Esophagus (tissue), 2 donors: Measurements from ENCODE around the gene WWOX. TPM values are rescaled to one million over a fixed set of nuclear protein-coding genes. Genes with fewer than 3 reads are reported as not detected.

Experiments
- H3K27ac ChIP-seq, 2 donors: one replicate each; pipeline ENCODE4 v1.5.1; 2013; ENCODE audit warnings: low read depth in 2 of 2, mild to moderate bottlenecking in 2 of 2, inconsistent platforms in 1 of 2, low read length in 1 of 2, moderate library complexity in 1 of 2
- H3K27me3 ChIP-seq, 2 donors: one replicate each; pipeline ENCODE4 v1.6.1; 2013; ENCODE audit warnings: low read length in 2 of 2, control low read depth in 1 of 2, mild to moderate bottlenecking in 1 of 2; ENCODE audit not compliant: insufficient read depth in 2 of 2, control insufficient read depth in 1 of 2
- H3K36me3 ChIP-seq, 2 donors: one replicate each; pipeline ENCODE4 v1.6.1; 2013; ENCODE audit warnings: low read length in 1 of 2; ENCODE audit not compliant: control insufficient read depth in 2 of 2, insufficient read depth in 2 of 2
- H3K4me1 ChIP-seq, 2 donors: one replicate each; pipeline ENCODE4 v1.6.1; 2013; ENCODE audit warnings: low read length in 1 of 2; ENCODE audit not compliant: control insufficient read depth in 2 of 2, insufficient read depth in 2 of 2
- H3K4me3 ChIP-seq, 2 donors: one replicate each; pipeline ENCODE4 v1.5.1; 2013; ENCODE audit warnings: low read length in 2 of 2, mild to moderate bottlenecking in 2 of 2, low read depth in 1 of 2, moderate library complexity in 1 of 2
- H3K9me3 ChIP-seq, 2 donors: one replicate each; pipeline ENCODE4 v1.6.1; 2013; ENCODE audit warnings: mild to moderate bottlenecking in 2 of 2, low read depth in 1 of 2, low read length in 1 of 2, moderate library complexity in 1 of 2; ENCODE audit not compliant: control insufficient read depth in 2 of 2, insufficient read depth in 1 of 2
- WGBS, 2 donors: extraction: QIAGEN DNeasy Blood & Tissue Kit; methylation state at CpG; one replicate each; pipeline ENCODE4 v1.1.7; 2013; 5-methylcytosine and 5-hydroxymethylcytosine counted together
- polyA plus RNA-seq, 2 donors: library from polyadenylated mRNA; stranded (reverse); fragments of 200-250 nt; gene quantifications; one replicate each; pipeline ENCODE4 v1.2.3, GENCODE V29; 2013
- donor health status: healthy with polysubstance abuse.
- donor health status: Bipolar disorder and iron deficiency.

WWOX gene
- polyA plus RNA-seq, 2 donors: 6.4 to 9.1 TPM

DNA sequence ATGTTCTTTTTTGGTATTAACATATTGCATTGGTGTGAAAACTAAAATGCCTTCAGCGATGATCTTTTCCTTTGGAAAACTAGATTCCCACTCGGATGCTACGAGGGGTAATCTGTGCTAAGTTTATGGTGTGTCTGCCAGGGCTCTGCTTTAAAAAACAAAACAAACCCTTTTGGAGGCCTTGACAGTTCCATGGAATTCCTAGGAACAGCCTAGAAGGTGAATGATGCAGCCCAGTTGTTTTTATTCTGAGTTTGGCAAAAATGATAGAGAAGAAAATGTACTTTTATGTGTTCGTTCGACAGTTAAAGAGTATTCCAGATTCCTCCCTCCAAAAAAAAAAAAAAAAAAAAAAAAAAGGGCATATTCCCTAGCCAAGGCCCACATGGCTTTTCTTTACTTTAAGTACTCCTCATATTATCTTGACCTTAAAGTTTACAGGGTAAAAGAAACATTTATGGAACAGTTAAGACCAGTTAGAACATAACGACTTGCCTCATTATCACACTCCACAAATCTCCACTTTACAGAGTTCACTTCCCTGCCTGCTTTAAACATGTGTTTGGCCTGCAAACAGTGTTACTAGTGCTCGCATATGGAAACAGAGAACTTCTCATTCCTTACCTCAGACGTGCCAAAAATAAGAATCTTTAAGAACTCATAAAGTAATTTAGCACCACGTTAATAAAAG, 159.1 kb downstream of the WWOX start:
- Histone ChIP-seq H3K36me3 (no peaks in the 10 kb centered on the region), H3K4me3 (no peak overlapping the region), H3K4me1 (no peaks in the 10 kb centered on the region), H3K27me3 (no peaks in the 10 kb centered on the region), H3K27ac (no peak overlapping the region), H3K9me3 (no peaks in the 10 kb centered on the region)
- WGBS, 2 donors: 66 to 68% methylated on average over 9 of the region's 9 CpGs

DNA sequence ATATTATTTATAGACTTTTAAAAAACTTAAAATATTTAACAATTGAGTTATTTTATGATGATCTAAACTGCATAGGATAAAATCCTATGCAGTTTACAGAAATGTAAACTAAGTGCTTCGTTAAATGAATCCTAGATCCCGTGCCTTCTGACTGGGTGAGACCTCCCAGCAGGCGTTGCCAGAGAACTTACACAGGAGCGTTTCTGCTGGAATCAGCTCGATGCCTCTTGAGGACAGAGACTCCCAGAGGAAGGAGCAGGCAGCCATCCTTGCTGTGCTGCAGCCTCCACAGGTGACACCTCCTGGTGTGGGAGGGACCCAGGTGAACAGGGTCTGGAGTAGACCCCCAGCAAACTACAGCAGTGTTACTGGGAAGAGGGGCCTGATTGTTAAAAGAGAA, 160.4 kb downstream of the WWOX start:
- Histone ChIP-seq H3K4me3 (no peak overlapping the region), H3K27me3 (no peaks in the 10 kb centered on the region), H3K9me3 (no peaks in the 10 kb centered on the region), H3K4me1 (no peaks in the 10 kb centered on the region), H3K36me3 (no peaks in the 10 kb centered on the region), H3K27ac (no peak overlapping the region)
- 68 to 82% methylated on average over 5 of the region's 5 CpGs for WGBS, 2 donors

DNA sequence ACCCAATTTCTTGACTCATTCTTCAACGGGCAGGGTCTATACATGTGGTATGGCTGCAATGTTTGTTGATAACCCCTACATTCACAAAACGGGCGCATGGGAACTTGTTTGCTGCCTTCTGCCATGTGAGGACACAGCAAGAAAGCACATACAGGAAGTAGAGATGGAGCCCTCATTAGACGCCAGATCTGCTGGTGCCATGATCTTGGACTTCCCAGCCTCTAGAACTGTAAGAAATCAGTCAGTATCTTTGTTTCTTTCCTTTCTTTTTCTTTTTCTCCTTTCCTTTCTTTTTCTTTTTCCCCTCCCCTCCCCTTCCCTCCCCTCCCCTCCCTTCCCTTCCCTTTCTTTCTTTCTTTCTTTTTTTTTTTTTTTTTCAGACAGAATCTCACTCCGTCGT, 165.2 kb downstream of the WWOX start:
- Histone ChIP-seq H3K4me3 (no peak overlapping the region), H3K27me3 (no peaks in the 10 kb centered on the region), H3K4me1 (no peaks in the 10 kb centered on the region), H3K27ac (no peak overlapping the region), H3K9me3 (no peaks in the 10 kb centered on the region), H3K36me3 (no peaks in the 10 kb centered on the region)
- WGBS, 2 donors: 96 to 97% methylated on average over 6 of the region's 6 CpGs

DNA sequence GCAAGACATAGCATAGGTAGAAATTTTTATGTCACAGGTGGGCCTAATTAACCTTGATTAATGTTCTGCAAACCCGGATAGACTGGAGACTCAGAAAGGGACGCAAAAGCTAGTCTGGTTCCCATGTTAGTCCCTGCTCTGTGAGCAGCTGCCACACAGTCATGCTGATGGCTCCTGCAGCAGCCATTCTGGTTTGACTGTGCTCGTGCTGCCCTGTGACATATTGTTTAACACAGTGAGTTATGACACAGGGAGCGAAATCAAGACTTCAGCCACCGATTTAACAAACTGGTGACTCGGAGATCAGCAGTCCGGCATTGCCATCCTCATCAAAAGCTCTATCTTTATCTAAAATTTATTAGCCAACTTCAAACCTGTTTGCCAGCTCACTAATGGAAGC, 169.8 kb downstream of the WWOX start:
- Histone ChIP-seq H3K36me3 (no peaks in the 10 kb centered on the region), H3K9me3 (no peaks in the 10 kb centered on the region), H3K4me1 (no peaks in the 10 kb centered on the region), H3K27me3 (no peaks in the 10 kb centered on the region), H3K4me3 (no peak overlapping the region), H3K27ac (no peak overlapping the region)
- 89 to 92% methylated on average over 7 of the region's 7 CpGs for WGBS, 2 donors

- H3K4me1 ChIP-seq: no peaks in the 10 kb centered on the region
- 93% methylated on average over 3 of the region's 3 CpGs for WGBS, 2 donors
- no peaks in the 10 kb centered on the region for H3K27me3 ChIP-seq
- no peak overlapping the region for H3K4me3 ChIP-seq
- no peaks in the 10 kb centered on the region for H3K36me3 ChIP-seq
- no peaks in the 10 kb centered on the region for H3K9me3 ChIP-seq
- H3K27ac ChIP-seq: no peak overlapping the region
Observed at GRCh38 chr16:78271981-78272380, 172.5 kb downstream of the WWOX start.

DNA sequence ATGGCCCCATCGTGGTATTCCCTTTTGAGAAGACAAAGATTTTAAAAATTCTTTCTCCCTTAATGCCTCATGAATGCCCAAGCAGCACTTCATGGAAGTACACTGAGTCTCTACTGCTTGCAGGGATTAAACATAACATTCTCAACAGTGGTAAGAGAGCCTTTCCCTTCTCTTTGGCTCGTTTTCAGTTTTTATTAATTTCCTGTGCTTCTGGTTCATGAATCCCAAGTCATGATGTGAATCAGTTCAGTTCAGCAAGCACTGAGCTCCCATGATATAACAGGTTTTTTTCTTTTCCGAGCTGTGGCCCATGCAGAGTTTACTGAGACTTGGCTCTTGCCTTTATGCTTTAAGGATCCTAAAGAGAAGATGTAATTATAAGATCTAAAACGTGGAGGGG, 175.3 kb downstream of the WWOX start:
- Histone ChIP-seq H3K4me3 (no peak overlapping the region), H3K4me1 (no peaks in the 10 kb centered on the region), H3K27me3 (no peaks in the 10 kb centered on the region), H3K9me3 (no peaks in the 10 kb centered on the region), H3K27ac (no peak overlapping the region), H3K36me3 (no peaks in the 10 kb centered on the region)
- WGBS, 2 donors: 84% methylated on average over 4 of the region's 4 CpGs

GRCh38 chr16:78275420-78275819, 176.0 kb downstream of the WWOX start:
- no peaks in the 10 kb centered on the region for H3K4me1 ChIP-seq
- 89 to 91% methylated on average over 5 of the region's 5 CpGs for WGBS, 2 donors
- no peak overlapping the region for H3K27ac ChIP-seq
- no peaks in the 10 kb centered on the region for H3K27me3 ChIP-seq
- H3K4me3 ChIP-seq: no peak overlapping the region
- no peaks in the 10 kb centered on the region for H3K9me3 ChIP-seq
- no peaks in the 10 kb centered on the region for H3K36me3 ChIP-seq

DNA sequence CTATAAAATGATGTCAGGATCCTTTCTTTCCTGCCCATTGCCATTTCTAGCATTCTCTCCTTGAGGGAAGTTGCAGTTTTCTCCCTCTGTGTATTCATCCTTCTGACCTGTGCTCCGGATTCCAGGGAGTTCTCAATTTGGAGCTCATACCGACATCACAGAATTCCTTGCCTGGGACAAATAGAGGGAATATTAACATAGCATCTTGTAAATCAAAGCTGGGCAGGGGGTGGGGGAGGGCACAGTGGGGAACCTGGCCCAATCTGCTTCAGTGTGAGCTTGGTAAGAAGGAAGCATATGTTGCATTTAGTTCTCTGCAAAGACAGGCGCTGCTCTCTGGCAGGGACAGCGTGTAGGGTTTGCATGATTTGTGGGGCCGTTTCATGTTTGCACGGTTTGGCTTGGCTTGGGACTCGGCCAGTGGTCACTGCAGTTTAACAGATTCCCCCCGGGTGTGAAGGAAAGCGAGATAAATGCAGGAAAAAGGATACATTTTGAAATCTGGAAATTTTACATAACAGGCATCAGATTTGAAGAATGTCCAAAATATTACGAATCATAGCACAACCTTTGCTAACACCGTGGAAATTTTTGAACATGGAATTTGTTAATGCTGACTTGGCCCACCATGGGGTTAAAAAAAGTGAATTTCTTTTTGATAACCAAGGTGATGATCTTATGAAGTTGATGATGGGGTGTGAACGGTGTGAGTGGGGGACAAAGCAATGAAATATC, 178.0 kb downstream of the WWOX start:
- Histone ChIP-seq H3K36me3 (no peaks in the 10 kb centered on the region), H3K4me1 (no peaks in the 10 kb centered on the region), H3K4me3 (no peak overlapping the region), H3K27me3 (no peaks in the 10 kb centered on the region), H3K27ac (no peak overlapping the region), H3K9me3 (no peaks in the 10 kb centered on the region)
- WGBS, 2 donors: 54 to 64% methylated on average over 12 of the region's 12 CpGs

GRCh38 chr16:78278056-78278450, 178.6 kb downstream of the WWOX start:
- no peaks in the 10 kb centered on the region for H3K27me3 ChIP-seq
- H3K27ac ChIP-seq: no peak overlapping the region
- H3K4me1 ChIP-seq: no peaks in the 10 kb centered on the region
- H3K36me3 ChIP-seq: no peaks in the 10 kb centered on the region
- 82 to 92% methylated on average over 3 of the region's 3 CpGs for WGBS, 2 donors
- no peaks in the 10 kb centered on the region for H3K9me3 ChIP-seq
- H3K4me3 ChIP-seq: no peak overlapping the region

DNA sequence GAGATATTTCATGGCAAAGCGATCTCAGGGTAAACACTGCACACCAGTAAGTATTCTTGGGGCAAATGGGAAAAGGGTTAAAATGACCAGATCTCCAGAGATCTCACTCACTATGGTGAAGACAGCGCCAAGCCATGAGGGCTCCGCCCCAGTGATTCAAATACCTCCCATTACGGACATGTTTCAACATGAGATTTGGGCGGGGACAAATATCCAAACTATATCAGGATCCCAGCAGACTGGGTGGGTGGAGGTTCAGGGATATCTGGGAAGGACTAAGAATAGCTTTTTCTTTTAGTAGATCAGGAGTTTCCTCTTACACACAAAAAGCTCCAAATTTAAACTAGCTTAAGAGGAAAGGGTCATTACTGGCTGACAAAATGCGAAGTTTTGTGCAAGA, 181.7 kb downstream of the WWOX start:
- no peak overlapping the region for H3K27ac ChIP-seq
- H3K4me1 ChIP-seq: no peaks in the 10 kb centered on the region
- H3K27me3 ChIP-seq: no peaks in the 10 kb centered on the region
- 61 to 70% methylated on average over 6 of the region's 6 CpGs for WGBS, 2 donors
- H3K36me3 ChIP-seq: no peaks in the 10 kb centered on the region
- no peak overlapping the region for H3K4me3 ChIP-seq
- H3K9me3 ChIP-seq: no peaks in the 10 kb centered on the region
